ENCODE measurements around the gene KCNK17. TPM values are rescaled to one million over a fixed set of nuclear protein-coding genes. Genes with fewer than 3 reads are reported as not detected.

KCNK17 gene
- total RNA-seq, 1 experiment from 2014 or later: 1.2 TPM

GRCh38 chr6:39268171-39268570, 46.0 kb downstream of the KCNK17 start:
- H2BK20ac ChIP-seq (ENCODE audit: low read depth, low read length, poor library complexity, severe bottlenecking): no peak overlapping the region
- H3K23ac ChIP-seq (ENCODE audit: insufficient read length, low read depth, low read length): no peak overlapping the region
- H2BK15ac ChIP-seq (ENCODE audit: low read depth, low read length): no peak overlapping the region
- H3K9me3 Mint-ChIP-seq: peaks cover 0 to 4% of the 10 kb centered on the region in 2 experiments; a peak in 1 of 5 replicates
- H3K27ac ChIP-seq (ENCODE audit: insufficient read length, low read depth, low read length): no peak overlapping the region
- H2AFZ ChIP-seq (ENCODE audit: low read length): no peak overlapping the region
- no peak overlapping the region for H2BK120ac ChIP-seq (ENCODE audit: low read depth, low read length, poor library complexity, severe bottlenecking)
- no peak for TF ChIP-seq CTCF (conservative IDR thresholded peaks at IDR 0.05)
- H4K20me1 ChIP-seq (ENCODE audit: control insufficient read depth, insufficient read depth, insufficient read length): no peaks in the 10 kb centered on the region
- no peaks in the 10 kb centered on the region for H3K27me3 Mint-ChIP-seq (ENCODE audit: low read depth)
- H3K4me2 ChIP-seq (ENCODE audit: insufficient read depth, insufficient read length, low read length): no peak overlapping the region
- H3K9ac ChIP-seq (ENCODE audit: extremely low read depth, insufficient read length, low read length): no peak overlapping the region
- no peak overlapping the region; the same call in 1 of the 2 replicates for H3K14ac ChIP-seq (ENCODE audit: insufficient read depth, low read length)
- H3K4me1 ChIP-seq (ENCODE audit: insufficient read depth, low read length): peaks cover 8% of the 10 kb centered on the region
- DNase-seq: no peak
- no peaks in the 10 kb centered on the region for H3K23me2 ChIP-seq (ENCODE audit: insufficient read length, low read depth, low read length, poor library complexity, severe bottlenecking)
- H3K18ac ChIP-seq (ENCODE audit: insufficient read length, low read depth, low read length): no peak overlapping the region
- H3K36me3 Mint-ChIP-seq (ENCODE audit: insufficient read depth in 1 of 3, low read depth in 3 of 3): peaks cover 0 to 3% (median 2%) of the 10 kb centered on the region in 3 experiments; a peak in 2 of 7 replicates
- no peak overlapping the region for H2AK5ac ChIP-seq (ENCODE audit: insufficient read length, low read length)
- H3K4me1 Mint-ChIP-seq: peaks cover 49 to 60% of the 10 kb centered on the region in 2 experiments
- no peaks in the 10 kb centered on the region for H3K79me2 ChIP-seq (ENCODE audit: insufficient read depth, low read length)
- no peak overlapping the region for H4K8ac ChIP-seq (replicated peaks; ENCODE audit: insufficient read length, low read depth, low read length)
- H3K9me3 ChIP-seq (ENCODE audit: control insufficient read depth, low read depth, low read length): no peaks in the 10 kb centered on the region
- no peak overlapping the region for H3K4ac ChIP-seq (ENCODE audit: low read depth, low read length)
- WGBS (ENCODE audit: extremely low coverage, insufficient read length, low lambda C conversion rate): no CpG with 5 or more reads among the region's 7 CpGs
- H2BK12ac ChIP-seq (ENCODE audit: insufficient read length, low read depth, low read length): no peak overlapping the region
- no peak overlapping the region for H3K56ac ChIP-seq (ENCODE audit: insufficient read length, low read depth, low read length)
- H2BK5ac ChIP-seq (ENCODE audit: insufficient read length, low read length): no peak overlapping the region
- H3K79me1 ChIP-seq (ENCODE audit: insufficient read depth, low read depth, low read length, poor library complexity, severe bottlenecking): no peaks in the 10 kb centered on the region
- no peak overlapping the region for H3K27ac Mint-ChIP-seq
- H3K27me3 ChIP-seq (ENCODE audit: insufficient read depth, low read length): no peaks in the 10 kb centered on the region
- no peak overlapping the region for H4K91ac ChIP-seq (ENCODE audit: insufficient read length, low read depth, low read length)
- H4K5ac ChIP-seq (ENCODE audit: insufficient read length, low read depth, low read length): no peak overlapping the region
- no peak overlapping the region for H3T11ph ChIP-seq (ENCODE audit: low read length)
- no peak overlapping the region for H3K4me3 Mint-ChIP-seq

Measured in H9 (cell line).